SJCRH30 (cell line): Measurements from ENCODE around the gene STXBP2. TPM values are rescaled to one million over a fixed set of nuclear protein-coding genes. Genes with fewer than 3 reads are reported as not detected.

ENCODE experiments used
- DNase-seq, 2 experiments: peaks; one replicate each; pipeline ENCODE4 v3.0.0-alpha.2; 2015 to 2020
- H3K27ac ChIP-seq: fragments of 250-450 bp; sonication (Bioruptor Pico); 2 replicates; pipeline ENCODE4 v1.5.1; 2020; ENCODE audit warnings: mild to moderate bottlenecking, moderate library complexity
- H3K27me3 ChIP-seq: fragments of 250-450 bp; sonication (Bioruptor Pico); 2 replicates; pipeline ENCODE4 v1.5.1; 2020; ENCODE audit warnings: mild to moderate bottlenecking, moderate library complexity
- H3K36me3 ChIP-seq: fragments of 250-450 bp; sonication (Bioruptor Pico); 2 replicates; pipeline ENCODE4 v1.5.1; 2020; ENCODE audit warnings: mild to moderate bottlenecking, moderate library complexity
- H3K4me1 ChIP-seq: fragments of 250-450 bp; sonication (Bioruptor Pico); 2 replicates; pipeline ENCODE4 v1.5.1; 2020; ENCODE audit warnings: mild to moderate bottlenecking, moderate library complexity
- H3K4me3 ChIP-seq: fragments of 250-450 bp; sonication (Bioruptor Pico); 2 replicates; pipeline ENCODE4 v1.5.1; 2020; ENCODE audit warnings: mild to moderate bottlenecking, moderate library complexity
- H3K9me3 ChIP-seq: fragments of 250-450 bp; sonication (Bioruptor Pico); replicated peaks from 2 replicates; pipeline ENCODE4 v1.5.1; 2020; ENCODE audit warnings: mild to moderate bottlenecking, moderate library complexity
- total RNA-seq: library from RNA; depleted of rRNA; stranded (reverse); fragments of >200 nt; shearing (Covaris generic); gene quantifications from 2 replicates; pipeline ENCODE4 v1.2.3, GENCODE V29; 2014

Gene STXBP2
- total RNA-seq, 1 experiment from 2014 or later: not detected

DNA sequence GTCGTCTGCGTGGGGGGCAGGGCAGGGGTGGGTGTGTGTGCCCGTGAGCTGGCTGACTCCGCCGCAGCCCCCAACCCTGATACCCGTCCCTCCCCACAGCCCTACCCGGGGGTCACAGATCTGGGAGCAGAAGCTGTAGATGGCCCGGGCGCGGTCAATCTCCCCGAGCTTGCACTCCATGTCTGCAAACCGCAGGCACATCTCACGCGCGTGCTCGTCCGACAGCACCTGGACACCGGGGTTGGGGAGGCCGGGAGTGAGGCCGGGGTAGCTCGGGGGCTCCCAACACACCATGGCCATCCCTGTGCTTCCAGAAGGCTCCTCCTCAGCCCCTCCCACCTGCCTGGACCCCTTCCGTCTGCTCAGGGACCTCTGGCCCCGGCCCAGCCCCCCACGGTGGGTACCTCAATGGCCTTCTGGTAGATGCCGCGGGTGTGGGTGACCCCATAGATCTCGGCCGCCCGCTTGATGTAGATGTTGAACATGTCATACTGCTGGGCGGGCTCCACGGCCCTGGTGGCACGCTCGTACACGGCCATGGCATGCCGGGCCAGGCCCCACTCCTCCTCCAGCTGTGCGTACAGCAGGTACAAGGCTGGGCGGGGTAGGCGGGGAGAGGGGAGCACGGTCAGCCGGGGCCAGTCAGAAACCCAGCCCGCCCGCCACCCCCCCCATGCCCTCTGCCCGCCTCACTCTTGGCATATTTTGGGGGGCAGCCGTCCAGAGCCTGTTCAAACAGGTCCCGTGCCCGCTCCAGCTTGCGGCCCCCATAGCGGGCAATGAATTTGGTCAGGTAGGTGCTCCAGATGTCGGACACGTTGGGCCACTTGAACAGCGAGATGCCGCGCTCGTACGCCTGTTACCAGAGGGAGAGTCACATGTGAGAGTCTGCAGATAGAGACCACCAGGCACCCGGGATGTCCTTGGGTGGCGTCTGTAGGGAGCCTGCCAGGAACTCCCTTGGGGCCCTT is 16.2 kb upstream of the STXBP2 start:
- Histone ChIP-seq H3K4me1 (no peaks in the 10 kb centered on the region), H3K27me3 (no peaks in the 10 kb centered on the region), H3K27ac (no peak overlapping the region), H3K36me3 (peaks cover 3% of the 10 kb centered on the region; the same call in 1 of the 2 replicates), H3K4me3 (no peak overlapping the region), H3K9me3 (no peaks in the 10 kb centered on the region)
- DNase-seq: no peak

DNA sequence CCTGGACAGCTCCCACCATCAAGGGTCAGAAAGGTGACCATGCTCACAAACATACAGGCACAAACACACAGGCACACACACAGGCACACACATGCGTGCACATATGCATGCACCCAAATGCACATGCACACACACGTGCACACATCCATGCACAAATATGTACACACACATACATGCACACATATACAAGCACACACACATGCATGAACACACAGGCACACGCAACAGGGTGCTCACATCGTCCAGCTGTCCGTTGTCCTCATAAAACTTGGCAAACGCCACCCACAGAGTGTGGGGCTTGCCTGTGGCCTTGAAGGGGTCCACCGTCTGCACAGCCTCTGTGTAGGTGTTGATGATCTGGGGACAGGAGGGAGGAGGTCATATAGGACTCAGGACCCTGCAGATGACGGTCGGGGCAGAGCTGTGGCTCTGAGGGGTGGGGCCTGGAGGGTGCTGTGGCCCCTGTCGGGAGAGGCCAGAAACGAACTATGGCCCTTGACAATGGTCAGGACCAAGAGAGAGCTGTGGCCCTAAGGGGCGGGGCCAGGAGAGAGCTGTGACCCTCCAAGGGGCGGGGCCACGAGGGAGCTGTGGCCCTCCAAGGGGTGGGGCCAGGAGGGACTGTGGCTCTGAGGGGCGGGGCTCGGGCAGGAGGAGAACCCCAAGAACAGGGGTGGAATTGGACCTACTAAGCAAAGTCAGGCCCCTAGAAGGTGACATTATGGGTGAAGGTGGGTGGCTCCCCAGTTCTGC is 13.8 kb upstream of the STXBP2 start:
- H3K36me3 ChIP-seq: peaks cover 8% of the 10 kb centered on the region; the same call in 1 of the 2 replicates
- H3K27me3 ChIP-seq: no peaks in the 10 kb centered on the region
- peak in 1 of 2 experiments; percentile 16 for DNase-seq
- no peak overlapping the region for H3K4me3 ChIP-seq
- no peaks in the 10 kb centered on the region for H3K4me1 ChIP-seq
- H3K27ac ChIP-seq: no peak overlapping the region
- H3K9me3 ChIP-seq: no peaks in the 10 kb centered on the region

DNA sequence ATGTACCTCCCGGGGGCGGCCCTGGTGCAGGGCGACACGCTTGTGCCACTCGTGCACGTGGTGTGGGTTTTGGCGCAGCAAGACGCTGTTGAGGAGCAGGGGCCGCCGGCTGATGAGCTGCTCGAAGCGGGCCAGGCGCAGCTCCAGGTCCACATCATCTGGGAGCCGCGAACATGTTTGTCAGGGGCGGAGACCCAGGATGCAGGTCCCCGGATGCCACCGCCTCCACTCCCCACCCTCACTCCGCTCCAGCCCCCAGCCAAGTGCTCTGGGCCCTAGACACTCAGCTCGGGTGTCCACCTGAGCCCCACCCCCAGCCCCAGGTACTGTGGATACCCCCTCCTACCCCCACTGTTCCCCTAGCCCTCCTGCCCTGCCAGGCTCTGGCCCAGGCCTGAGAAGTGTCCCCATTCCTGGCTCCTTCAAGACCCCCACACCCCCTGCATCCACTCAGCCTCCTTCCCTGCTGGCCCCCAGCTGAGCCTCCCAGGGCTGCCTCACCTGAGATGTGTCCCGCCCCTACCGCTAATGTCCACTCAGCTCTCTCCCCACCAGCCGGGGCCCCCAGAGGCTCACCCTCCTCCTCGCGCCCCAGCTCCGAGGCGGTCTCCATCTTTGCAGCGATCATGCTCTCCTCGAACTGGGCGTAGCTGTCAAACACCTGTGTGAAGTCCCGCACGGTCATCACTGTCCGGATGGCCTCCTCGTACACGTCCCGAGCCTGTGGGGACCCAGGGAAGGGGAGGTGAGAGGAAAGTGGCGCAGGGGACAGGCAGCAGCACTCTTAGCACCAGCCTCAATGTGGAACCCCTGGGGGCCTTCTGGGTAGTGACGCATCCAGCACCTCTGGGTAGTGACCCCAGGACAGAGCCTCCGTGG is 12.9 kb upstream of the STXBP2 start:
- DNase-seq: no peak
- Histone ChIP-seq H3K27me3 (no peaks in the 10 kb centered on the region), H3K4me1 (no peaks in the 10 kb centered on the region), H3K36me3 (peaks cover 8% of the 10 kb centered on the region; the same call in 1 of the 2 replicates), H3K4me3 (no peak overlapping the region), H3K9me3 (no peaks in the 10 kb centered on the region), H3K27ac (no peak overlapping the region)

DNA sequence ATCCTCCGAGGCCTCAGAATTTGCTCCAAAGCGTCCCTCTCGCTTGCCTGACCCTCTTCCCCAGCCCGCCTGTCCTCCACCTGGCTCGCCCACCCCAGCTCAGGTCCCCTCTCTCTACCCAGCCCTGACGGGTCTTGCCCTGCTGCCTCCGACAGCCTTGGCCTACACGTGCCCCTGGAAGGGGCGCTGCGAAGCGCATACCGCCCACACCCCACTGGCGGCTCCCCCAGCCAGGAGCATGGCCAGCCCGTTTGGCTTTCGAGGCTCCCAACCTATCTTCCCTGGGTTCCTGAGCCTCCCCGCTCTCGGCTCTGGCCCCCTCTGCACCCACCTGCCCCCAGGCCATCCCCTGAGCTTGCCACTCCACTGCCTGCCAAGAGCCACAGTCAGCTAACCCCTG is 12.1 kb upstream of the STXBP2 start:
- Histone ChIP-seq H3K4me1 (no peaks in the 10 kb centered on the region), H3K9me3 (no peaks in the 10 kb centered on the region), H3K27ac (no peak overlapping the region), H3K4me3 (no peak overlapping the region), H3K27me3 (no peaks in the 10 kb centered on the region), H3K36me3 (peaks cover 8% of the 10 kb centered on the region; the same call in 1 of the 2 replicates)
- DNase-seq: no peak

DNA sequence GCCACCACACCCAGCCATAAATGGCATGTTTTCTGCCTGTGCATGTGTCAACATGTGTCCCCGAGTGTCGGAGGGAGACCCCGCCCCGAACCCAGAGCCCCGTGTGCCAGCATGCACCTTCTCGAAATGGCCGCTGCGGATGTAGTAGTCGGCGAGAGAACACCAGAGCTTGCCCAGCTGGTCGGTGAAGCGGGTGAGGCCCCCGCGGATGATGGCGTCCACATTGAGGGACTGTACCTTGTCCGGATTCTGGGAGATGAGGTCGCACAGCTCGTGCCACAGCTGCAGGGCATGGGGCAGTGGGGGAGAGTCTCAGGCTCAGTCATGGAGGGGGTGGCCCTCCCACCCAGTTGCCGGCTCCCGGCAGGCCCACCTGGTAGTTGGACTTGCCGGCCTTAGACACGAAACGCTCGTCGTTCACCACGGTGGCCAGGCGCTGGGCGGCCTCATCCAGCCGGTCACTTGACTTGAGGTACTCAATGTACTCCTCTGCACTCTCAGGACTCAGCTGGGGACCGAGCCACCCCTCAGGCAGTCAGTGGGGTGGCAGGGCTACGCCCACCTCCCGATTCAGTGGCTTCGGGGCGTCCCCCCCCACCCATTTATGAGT is 11.0 kb upstream of the STXBP2 start:
- H3K36me3 ChIP-seq: peaks cover 8% of the 10 kb centered on the region; the same call in 1 of the 2 replicates
- no peaks in the 10 kb centered on the region for H3K27me3 ChIP-seq
- no peak overlapping the region for H3K4me3 ChIP-seq
- H3K4me1 ChIP-seq: no peaks in the 10 kb centered on the region
- no peak overlapping the region for H3K27ac ChIP-seq
- no peaks in the 10 kb centered on the region for H3K9me3 ChIP-seq
- no peak for DNase-seq

DNA sequence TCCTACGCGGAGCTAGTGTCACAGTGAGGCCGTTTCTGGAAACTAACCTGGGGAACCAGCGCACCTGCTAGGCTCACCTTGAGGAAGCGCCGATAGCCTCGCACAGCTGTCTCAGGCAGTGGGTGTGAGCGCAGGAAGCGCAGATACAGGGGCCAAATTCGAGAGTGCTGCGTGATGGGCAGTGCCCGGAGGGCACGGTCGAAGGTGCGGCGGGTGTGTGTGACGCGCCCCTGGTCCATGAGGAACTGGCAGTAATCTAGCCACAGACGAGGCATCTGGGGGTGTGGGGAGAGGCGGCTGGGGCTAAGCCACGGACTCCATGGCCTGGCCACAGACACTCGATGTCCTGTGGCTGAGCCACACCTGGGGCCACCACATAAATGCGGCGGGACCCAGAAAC is 9.7 kb upstream of the STXBP2 start:
- Histone ChIP-seq H3K36me3 (peaks cover 8% of the 10 kb centered on the region; the same call in 1 of the 2 replicates), H3K27ac (no peak overlapping the region)

DNA sequence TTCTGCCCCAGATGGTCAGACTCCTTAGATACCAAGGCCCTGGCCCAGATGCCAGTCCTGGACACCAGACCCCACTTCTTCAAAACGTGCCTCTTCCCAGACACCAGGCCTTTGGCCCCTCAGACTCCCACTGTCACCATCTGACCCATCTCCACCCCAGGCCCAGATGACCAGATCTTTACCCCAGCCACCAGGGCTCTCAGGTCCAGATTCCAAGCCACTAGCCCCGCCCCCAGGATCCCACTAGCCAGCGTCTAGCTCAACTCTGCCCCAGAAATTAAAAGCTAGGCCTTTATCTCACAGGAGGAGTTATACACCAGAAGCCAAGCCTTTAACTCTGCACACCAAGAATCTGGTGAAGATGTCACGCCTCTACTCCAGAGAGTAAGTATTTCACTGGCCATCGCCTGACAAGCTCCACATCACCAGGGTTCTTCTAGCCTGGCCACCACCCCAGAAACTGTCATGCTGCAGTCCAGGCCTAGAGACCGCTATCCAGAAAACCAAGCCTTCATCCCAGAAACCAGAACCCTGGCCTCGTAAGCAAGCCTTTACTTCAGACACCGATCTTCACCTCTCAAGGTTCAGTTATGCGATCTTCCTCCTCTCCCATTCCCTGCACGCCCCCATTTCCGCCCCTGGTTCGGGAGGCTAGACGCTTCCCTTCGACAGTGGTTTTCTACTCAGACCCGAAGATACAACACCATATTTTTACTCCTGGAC is 8.2 kb upstream of the STXBP2 start:
- peak in 1 of 2 experiments; percentile 14 for DNase-seq
- Histone ChIP-seq H3K4me1 (no peaks in the 10 kb centered on the region), H3K27ac (peak overlapping the region; percentile 61)

More for the DNA sequence above, 9.7 kb upstream of the STXBP2 start:
- no peaks in the 10 kb centered on the region for H3K27me3 ChIP-seq
- no peaks in the 10 kb centered on the region for H3K9me3 ChIP-seq
- H3K4me3 ChIP-seq: no peak overlapping the region
- no peaks in the 10 kb centered on the region for H3K4me1 ChIP-seq
- no peak for DNase-seq

DNA sequence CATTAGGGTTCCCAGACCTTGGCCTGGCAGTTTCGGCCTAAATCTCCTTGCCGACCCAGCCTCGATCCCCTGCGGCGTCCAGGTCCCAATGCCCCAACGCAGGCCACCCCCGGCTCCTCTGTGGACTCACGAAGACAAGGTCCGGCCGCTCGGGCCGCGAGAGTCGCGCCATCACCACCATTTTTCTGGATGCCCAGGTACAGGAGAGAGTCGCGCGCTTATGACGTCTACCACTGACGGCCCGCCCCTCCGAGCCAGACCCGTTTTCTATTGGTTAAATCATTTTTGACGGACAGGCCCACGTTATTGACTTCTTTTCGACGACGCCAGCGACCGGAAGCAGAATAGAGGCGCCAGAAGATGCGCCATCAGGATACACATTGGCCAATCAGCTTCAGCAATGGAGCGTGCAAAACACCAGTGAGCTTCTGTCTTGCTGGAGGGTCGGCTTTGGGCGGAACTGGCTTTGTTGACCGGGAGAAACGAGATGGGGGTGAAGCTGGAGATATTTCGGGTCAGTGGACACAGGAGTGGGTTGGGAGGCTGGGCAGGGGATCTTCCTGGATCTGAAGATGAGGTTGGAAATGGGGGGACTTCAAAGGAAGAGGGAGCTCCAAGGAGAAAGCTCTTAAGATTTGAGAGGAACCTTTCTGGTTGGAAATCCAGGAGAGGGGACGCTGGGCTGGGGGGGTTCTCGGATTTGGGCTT is 7.4 kb upstream of the STXBP2 start, which contains the start of the genes PET100 and XAB2:
TSS of gene PET100 (plus strand) at position 447 of the 708 bp plus-strand sequence. CDS start at position 488, 41 bp downstream.
TSS of gene XAB2 (minus strand) at position 199 of the 708 bp plus-strand sequence. CDS start at position 181, 18 bp downstream.
- peak; percentile 96 to 98 for DNase-seq
- no peaks in the 10 kb centered on the region for H3K9me3 ChIP-seq
- peak within 1 kb of the TSS; percentile 90 for H3K4me3 ChIP-seq
- no peaks in the 10 kb centered on the region for H3K4me1 ChIP-seq
- 0 out of 2 replicates have a peak, but pooled peaks cover 5% of the 10 kb centered on the region for H3K36me3 ChIP-seq
- peak within 1 kb of the TSS; percentile 61 for H3K27ac ChIP-seq
- H3K27me3 ChIP-seq: no peaks in the 10 kb centered on the region

More for the DNA sequence above, 8.2 kb upstream of the STXBP2 start:
- H3K4me3 ChIP-seq: peak overlapping the region; percentile 90
- H3K9me3 ChIP-seq: no peaks in the 10 kb centered on the region
- 0 out of 2 replicates have a peak, but pooled peaks cover 5% of the 10 kb centered on the region for H3K36me3 ChIP-seq
- H3K27me3 ChIP-seq: no peaks in the 10 kb centered on the region

DNA sequence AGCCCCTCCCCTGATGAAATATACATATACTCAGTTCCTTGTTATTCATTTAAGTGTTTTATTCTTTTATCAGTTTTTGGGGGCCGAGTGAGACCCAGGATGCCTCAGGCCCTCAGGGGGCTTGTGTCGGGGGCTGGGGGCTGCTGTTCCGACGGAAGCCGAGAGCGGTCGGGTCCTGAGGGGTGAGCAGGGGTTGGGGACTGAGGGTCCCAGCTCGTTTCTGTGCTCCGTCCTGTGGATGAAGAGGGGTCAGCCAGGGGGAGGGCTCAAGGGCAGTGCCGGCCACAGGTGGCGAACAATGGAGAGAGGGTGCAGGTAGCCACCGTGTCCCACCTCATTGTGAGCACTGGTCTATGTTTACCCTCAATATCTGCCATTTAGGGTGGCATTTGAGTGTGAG is 5.3 kb upstream of the STXBP2 start:
- no peak overlapping the region for H3K4me3 ChIP-seq
- no peaks in the 10 kb centered on the region for H3K4me1 ChIP-seq
- H3K9me3 ChIP-seq: no peaks in the 10 kb centered on the region
- no peak overlapping the region for H3K27ac ChIP-seq
- 0 out of 2 replicates have a peak, but pooled peaks cover 4% of the 10 kb centered on the region for H3K36me3 ChIP-seq
- DNase-seq: no peak
- H3K27me3 ChIP-seq: no peaks in the 10 kb centered on the region

DNA sequence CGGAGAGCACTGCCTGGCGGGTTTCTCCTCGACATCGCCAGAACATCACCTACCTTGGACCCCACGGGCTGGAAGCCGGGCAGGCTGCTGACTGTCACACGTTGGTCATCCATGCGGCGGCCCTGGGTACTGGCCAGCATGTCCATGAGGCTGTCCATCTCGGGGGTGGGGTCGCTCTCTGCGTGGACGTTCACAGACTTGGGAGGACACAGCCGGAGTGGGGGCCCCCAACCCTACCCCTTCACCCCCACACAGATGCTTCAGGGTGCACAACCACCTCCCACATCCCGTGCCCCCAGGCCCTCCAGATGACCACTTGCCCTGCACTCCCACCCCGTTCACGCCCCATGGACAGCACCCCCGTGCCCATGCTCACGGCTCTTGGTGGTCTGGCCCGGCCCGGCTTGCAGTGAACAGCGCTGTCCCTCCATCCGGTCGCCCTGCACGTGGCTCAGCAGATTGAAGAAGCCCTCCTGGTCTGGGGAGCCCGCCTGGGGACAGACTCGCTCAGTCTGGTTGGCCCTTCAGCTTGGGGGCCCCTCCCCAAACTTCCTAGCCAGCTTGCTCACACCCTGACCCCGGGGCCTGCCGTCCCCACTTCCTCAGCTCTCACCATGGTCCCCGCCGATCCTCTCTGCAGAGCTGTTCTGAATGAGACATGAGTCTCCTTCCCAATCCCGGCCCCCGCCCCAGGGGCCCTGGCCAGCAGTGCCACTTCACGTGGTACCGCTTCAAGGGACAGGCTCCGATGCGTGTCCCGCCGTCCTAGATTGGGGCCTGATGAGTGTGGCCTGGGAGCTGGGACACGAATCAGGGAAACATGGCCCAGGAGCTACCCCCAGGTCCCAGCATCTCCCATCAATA is 4.3 kb upstream of the STXBP2 start:
- Histone ChIP-seq H3K27ac (no peak overlapping the region), H3K4me1 (no peaks in the 10 kb centered on the region), H3K36me3 (no peaks in the 10 kb centered on the region), H3K4me3 (no peak overlapping the region), H3K9me3 (no peaks in the 10 kb centered on the region), H3K27me3 (no peaks in the 10 kb centered on the region)
- no peak for DNase-seq

DNA sequence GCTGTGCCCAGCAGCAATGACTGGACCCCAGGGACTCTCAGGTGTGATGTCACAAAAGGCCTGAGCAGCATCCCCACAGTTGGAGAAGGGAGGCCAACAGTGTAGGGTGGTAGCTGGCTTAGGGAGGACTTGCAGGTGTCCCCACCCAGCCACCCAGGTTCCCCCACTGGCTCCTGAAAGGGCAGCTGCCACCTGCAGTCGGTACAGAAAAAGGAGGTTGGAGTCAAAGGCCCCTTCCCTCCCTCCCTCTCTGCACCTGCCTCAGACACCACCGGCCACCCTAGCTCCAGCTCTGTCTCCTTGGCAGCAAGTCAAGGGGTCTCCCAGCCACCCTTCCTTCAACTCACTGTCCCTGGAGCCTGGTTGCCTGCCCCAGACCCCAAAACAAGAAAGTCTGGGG is 3.2 kb upstream of the STXBP2 start, which contains the start of gene PCP2:
TSS of gene PCP2 (minus strand) at position 22 of the 400 bp plus-strand sequence. CDS start 262 bp downstream, outside the sequence.
- no peak for DNase-seq
- Histone ChIP-seq H3K27ac (no peak within 1 kb of the TSS), H3K4me3 (no peak within 1 kb of the TSS)

DNA sequence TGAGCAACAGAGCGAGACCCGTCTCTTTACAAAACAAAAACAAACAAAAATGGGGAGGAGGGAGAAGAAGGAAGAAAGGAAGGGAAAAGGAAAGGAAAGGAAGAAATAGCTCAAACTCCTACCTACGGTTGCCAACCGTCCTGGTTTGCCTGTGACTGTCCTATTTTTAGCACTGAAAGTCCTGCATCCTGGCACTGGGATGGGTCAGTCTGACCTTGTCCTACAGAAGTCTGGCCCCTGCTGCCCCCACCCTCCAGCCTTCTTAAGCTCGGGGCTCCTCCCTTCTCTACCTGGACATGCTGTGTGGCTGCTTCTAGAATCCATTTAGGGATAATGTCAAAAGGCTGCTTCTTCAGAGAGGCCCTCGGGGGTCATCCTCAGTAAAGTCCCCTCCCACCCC is 1.2 kb upstream of the STXBP2 start:
- Histone ChIP-seq H3K27me3 (no peaks in the 10 kb centered on the region), H3K36me3 (no peaks in the 10 kb centered on the region), H3K9me3 (no peaks in the 10 kb centered on the region), H3K27ac (no peak overlapping the region), H3K4me1 (no peaks in the 10 kb centered on the region), H3K4me3 (no peak overlapping the region)
- no peak for DNase-seq

More for the DNA sequence above, 3.2 kb upstream of the STXBP2 start, which contains the start of gene PCP2:
- H3K27me3 ChIP-seq: no peaks in the 10 kb centered on the region
- H3K4me1 ChIP-seq: no peaks in the 10 kb centered on the region
- no peaks in the 10 kb centered on the region for H3K36me3 ChIP-seq
- H3K9me3 ChIP-seq: no peaks in the 10 kb centered on the region
